HG03064 (cell line): ENCODE data around the gene ZNF628.
"Not testable (repeated sequence)": the region's sequence is repeated elsewhere in the genome, so short reads cannot be mapped to it uniquely, and the experiment has no call there.

Source experiments
- ATAC-seq: cut with Tn5 transposase; IDR thresholded peaks from one replicate; pipeline ENCODE4 v1.9.1; 2021; ENCODE audit warnings: low read depth; ENCODE audit not compliant: unreplicated experiment

Gene ZNF628

DNA sequence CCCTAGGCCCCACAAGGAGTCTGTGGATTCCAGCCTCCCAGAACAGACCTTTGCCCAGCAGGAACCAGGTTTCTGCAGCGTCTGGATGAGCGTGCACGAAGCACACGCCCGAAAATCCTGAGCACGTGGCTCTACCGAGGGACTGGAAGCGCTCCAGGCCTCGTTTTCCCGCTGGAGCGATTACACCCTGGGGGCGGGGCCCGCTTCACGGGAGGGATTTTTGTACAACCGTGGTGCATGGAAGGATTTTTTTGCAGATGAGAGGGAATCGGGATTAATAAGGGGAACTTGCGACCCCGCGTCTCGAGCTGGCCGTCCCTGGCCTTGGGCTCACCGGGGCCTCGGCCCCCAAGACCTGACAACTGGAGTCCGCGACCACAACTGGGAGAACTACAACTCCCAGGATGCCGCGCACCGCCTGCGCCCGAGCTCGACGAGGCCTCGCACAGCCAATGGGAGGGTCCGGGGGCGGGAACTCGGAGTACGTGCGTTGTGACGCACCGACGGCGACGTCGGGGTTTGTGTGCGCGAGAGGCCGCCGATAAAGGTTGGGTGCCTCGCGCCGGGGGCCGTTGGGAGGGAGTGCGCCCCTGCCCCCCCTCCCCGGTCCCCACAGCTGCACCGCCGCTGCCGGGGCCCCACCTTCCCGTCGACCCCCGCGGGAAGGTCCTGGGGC lies at the start of gene ZNF628:
TSS of gene ZNF628 (plus strand) at position 518 of the 676 bp plus-strand sequence. CDS start 3,294 bp downstream, outside the sequence.
- ATAC-seq, result peak; percentile 83

DNA sequence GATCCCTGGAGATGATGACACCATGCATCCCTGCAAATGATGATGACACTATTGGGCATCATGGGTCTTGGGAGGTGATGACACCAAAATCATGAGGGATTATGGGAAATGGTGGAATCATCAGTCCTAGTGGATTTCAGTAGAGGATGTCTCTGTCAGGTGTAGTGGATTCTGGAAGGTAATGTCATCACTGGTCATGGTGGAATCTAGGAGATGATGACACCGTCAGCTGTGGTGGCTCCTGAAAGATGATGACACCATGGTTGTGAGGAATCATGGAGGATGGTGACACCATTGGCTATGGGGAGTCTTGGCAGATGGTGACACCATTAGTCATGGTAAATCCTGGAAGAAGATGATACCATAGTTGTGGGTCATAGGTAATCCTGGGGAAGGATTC lies 45.2 kb upstream of the ZNF628 start:
- no peak for ATAC-seq

DNA sequence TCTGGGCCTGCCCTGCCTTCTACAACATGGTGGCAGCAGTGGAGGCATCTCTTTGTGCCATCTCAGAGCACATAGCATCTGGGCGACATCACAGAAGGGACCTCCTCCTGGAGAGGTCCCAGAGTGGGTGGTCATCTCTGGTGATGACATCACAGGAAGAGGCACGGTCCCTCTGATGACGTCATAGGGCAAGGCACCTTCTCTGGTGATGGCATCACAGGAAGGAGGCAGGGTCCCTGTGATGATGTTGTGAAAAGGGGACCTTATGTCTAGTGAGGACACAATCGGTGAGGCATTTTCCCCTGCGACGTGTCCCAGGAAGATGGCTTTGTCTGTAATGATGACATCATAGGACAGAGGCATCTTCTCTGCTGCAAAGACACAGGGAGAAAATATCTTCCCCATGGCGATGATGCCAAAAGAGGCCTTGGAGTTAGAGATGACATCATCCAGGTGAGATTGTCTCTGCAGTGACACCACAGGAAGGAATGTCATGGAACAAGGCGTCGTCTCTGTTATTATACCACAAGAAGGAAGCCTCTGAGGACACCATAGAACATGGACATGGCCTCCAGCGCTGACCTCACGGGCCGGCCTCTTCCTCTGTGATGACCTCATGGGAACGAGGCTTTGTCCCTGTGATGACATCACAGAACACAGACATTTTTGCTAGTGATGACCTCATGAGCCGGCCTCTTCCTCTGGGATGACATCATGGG lies 44.0 kb upstream of the ZNF628 start:
- ATAC-seq, result no peak

DNA sequence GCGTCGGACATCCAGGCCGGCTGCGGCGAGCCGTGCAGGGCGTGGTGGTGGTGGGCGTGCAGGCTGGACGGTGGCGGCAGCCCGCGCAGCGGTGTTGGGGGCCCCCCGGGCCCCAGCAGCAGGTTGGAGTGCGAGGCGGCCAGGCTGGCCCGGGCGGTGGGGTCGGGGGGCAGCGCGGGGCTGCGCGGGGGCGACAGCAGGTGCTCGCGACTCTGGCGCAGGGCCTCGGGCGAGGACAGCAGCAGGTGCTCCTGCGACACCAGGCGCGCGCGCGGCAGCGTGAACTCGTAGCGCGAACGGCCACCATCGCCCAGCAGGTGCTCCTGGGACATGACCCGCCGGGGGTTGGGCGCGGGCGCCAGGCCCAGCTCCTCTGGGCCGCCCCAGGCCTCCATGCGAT lies 43.1 kb upstream of the ZNF628 start:
- no peak for ATAC-seq

DNA sequence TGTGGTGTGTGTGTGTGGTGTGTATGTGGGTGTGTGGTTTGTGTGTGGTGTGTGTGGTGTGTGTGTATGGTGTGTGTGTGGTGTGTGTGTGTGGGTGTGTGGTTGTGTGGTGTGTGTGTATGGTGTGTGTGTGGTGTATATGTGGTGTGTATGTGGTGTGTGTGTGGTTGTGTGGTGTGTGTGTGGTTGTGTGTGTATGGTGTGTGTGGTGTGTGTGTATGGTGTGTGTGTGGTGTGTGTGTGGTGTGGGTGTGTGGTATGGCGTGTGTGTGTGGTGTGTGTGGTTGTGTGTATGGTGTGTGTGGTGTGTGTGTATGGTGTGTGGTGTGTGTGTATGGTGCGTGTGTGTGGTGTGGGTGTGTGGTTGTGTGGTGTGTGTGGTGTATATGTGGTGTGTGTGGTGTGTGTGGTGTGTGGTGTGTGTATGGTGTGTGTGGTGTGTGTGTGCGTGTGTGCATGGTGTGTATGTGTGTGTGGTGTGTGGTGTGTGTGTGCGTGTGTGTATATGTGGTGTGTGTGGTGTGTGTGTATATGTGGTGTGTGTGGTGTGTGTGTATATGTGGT lies 42.0 kb upstream of the ZNF628 start:
- ATAC-seq, result no peak

DNA sequence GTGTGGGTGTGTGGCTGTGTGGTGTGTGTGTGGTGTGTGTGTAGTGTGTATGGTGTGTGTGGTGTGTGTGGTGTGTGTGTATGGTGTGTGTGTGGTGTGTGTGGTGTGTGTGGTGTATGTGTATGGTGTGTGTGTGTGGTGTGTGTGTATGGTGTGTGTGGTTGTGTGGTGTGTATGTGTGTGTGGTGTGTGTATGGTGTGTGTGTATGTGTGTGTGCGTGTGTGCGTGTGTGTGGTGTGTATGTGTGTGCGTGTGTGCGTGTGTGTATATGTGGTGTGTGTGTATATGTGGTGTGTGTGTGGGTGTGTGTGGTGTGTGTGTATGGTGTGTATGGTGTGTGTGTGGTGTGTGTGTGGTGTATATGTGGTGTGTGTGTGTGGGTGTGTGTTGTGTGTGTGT lies 41.4 kb upstream of the ZNF628 start:
- no peak for ATAC-seq

DNA sequence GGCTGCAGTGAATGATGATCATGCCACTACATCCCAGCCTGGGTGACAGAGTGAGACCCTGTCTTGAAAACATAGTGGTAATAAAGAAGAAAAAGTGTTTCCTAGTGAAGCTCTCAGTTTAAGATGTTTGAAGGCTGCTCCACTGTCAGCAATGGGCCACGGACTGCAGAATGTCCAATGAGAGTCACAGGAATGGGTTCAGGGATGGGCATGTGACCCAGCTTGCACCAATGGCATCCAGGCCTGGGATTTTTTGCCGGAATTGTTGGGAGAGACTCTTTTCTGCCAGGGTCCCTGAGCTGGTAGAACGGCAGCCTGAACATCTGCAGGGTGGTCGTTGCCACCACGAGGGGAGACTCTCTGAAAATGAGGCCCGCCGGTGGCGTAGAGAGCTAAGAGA lies 39.6 kb upstream of the ZNF628 start:
- no peak for ATAC-seq

DNA sequence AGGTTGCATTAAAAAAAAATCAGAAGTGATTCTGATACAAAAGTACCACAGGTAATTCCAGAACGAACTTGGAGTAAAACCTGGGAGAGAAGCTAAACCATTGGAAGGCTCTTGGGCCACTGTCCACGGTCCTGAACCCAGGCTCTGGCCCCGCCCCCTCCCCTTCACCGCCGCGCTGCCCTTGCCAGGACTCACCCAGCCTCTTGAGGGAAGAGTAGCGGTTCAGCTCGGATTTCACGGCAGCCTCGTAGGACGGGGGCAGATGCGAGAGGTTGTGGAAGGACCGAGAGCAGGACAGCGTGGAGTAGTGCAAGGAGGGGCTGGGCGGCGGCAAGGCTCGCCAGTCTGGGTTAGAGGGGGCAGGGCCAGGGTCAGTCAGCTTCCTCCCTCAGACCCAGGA lies 39.0 kb upstream of the ZNF628 start:
- no peak for ATAC-seq

DNA sequence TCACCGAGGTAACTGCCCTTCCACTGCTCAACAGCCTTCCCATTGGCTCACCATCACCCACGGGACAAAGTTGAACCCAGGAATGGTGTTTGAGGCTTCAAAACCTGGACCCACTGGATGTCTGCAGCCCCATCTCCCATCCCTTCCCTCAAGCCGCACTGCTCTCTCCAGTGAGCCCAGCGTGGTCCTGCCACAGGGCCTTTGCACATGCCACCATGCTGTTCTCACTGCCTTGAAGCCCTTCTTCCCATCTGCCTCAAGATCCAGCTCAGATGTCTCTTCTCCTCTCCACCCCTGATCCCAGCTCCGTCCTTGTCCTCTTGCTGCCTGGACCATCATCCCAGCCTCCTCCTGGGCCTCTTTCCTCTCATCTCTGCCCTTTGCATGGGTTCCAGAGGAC lies 37.4 kb upstream of the ZNF628 start:
- no peak for ATAC-seq

DNA sequence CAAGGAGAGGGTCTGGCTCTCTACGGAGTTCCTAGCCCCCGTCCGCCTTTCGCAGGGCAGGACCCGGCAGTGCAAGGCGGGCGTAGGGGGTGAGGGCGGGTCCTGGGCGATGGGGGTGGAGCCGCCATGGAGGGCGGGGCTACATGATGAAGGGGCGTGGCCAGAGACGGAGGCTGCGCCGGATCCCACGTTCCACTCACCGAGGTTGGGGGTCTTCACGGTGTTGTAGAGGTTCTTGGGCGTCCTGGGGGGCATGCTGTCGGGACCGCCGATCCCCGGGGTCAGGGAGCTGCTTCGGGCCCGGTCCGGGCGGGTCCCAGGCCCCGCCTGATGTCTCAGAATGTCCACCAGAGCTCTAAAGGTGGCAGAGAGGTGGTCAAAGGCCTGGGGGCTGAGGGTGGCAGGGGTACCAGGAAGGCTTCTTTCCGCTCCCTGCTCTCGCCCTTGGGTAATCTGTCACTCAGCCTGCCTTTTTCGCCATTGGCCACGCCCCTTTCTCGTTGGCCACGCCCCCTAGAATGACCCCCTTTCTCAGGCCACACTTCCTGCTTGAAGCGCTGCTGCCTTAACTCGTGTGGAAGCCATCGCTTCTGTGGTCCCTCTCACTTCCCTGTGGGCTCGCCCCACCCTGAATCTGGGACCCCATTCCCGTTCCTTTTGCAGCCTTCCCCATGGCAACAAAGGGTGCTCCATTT lies 35.9 kb upstream of the ZNF628 start:
- ATAC-seq, result no peak

DNA sequence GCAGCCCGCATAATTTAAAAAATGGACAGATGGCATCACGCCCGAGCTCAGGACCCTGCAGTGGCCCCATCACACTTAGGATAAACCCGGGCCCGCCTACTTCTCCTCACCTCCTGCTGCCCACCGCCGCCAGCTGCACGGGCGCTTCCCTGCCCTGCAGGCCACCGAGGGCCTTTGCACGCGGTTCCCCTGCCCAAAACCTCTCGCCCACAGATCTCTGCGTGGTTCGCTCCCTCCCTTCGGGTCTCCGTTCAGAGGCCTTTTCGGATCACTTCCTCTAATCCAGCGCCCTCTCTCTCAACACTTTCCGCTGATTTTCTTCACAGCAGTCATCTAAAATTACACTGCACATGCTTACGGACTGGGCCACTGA lies 35.1 kb upstream of the ZNF628 start:
- ATAC-seq, result no peak

DNA sequence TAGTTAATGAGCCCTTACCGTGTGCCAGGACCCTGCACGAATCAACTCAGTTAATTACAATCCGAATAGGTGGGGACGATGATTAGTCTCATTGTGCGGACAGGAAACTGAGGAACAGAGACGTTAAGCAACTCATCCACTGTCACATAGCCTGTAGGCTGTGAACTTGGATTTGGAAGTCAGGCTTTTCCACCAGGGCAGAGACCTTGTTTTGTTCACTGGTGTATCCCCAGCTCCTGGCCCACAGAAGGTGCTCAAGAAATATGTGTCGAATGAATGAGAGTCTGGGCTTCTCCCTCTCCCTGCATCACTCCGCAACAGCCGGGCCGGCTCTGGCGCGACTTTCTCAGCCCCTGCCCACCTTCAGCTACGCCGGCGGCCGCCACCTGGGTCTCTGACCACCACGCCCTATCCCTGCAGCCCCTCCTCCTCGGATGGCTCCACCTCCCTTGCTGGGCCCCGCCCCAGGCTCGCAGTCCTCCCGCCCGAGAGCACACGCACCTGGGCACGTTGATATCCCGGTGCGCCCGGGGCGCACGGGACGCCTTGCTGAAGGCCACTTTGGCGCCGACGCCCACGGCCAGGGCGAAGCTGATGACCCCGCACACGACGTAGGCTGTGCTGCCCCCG lies 34.6 kb upstream of the ZNF628 start:
- ATAC-seq, result no peak

DNA sequence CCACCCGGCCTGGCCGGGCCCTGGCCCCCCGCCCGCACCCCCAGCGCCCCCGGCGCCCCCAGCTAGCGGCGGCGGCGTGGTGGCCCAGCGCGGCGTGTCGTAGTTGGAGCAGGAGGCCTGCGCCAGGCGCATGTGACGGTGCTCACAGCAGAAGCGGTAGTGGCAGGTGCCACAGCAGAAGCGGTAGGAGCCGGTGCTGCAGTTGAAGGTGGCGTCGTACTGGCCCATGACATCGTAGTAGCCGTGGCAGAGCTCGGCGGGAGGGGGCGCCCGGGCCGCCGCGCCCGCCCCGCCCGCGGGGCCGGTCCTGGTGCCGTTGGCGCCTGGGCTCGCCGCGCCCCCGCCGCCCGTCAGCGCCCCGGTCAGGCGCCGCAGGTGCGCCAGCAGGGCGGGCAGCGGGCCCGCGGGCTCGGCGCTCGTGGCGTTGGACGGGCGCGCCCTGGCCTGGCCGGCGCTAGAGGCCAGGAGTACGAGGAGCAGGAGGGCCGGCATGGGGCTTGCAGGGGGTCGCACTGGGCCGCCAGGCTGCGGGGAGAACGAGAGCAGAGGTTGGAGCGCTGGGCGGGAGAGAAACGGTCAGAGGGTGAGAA lies 34.0 kb upstream of the ZNF628 start:
- no peak for ATAC-seq

DNA sequence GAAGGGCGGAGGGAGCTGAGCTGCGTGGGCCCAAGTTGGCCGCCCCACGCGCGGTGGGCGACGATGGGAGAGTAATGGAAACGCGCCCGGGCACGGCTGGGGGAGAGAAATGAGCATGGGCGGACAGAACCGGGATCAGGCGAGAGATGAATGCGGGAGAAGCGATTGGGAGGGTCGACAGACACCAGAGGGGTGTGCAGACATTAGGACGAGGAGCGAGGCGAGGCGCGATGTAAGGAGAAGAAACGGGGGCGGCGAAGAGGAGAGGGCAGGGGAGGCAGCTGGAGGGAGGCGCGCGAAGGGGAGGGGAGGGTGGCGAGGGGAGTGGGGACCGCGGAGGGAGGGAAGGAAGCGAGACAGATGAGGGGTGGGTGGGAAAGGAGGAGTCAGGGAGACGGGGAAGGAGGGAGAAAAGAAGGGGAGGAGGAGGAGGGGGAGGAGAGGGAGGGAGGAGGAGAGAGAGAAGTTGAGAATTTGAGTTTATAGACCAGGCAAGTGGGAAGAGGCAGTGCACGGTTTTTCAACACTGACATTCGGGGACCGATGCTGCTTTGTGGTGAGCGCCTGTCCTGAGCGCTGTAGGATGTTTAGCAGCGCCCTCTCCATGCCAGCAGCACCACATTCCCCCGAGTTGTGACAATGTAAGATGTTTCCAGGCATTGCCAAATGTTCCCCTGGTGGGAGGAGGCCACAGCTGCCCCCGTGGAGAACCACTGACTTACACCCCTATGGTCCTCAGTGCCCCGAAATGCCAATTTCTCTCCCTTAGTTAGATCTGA lies 33.2 kb upstream of the ZNF628 start, which contains the start of gene SHISA7:
TSS of gene SHISA7 (minus strand) at position 256 of the 779 bp plus-strand sequence. CDS start 437 bp downstream, outside the sequence.
- ATAC-seq, result no peak

DNA sequence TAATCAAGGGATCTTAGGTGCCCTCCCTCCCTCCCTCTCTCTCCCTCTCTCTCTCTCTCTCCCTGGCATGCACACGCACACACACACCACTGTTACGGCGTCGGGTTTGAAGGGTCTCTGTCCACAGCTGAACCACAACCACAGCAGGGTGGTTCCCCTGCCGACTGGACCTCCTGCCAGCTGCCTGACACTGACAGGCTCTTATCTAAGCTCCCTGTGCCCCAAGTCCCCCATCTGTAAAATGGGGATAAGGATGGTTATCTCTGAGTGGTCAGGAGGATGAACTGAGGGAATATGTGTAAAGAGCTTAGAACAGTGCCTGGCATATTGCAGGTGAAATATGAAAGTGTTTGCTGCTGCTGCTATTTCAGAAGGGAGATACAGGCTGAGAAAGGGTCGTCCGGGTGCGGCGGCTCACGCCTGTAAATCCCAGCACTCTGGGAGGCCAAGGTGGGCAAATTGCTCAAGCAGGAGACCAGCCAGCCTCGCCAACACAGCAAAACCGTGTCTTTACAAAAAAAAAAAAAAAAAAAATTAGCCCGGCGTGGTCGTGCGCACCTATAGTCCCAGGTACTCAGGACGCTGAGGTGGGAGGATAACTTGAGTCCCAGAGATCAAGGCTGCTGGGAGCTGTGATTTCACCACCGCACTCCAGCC lies 32.5 kb upstream of the ZNF628 start:
- no peak for ATAC-seq

DNA sequence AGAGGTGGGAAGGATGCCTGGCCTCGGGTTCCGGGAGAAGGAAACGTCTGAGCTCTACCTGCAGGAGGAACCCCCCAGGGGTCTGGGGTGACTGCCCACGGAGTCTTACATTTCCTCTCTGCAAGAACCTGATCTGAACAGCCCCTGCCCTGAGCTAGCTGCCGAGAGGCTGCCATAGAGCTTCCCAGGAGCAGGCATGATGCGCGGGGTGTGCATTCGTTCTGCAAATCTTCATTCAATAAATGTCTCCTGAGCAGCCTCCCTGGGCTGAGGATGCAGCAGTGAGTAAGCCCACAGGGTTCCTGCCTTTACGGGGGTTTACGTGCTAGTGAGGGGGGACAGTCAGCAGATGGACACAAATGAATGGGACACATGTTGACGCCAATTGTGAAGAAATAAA lies 31.8 kb upstream of the ZNF628 start:
- no peak for ATAC-seq

DNA sequence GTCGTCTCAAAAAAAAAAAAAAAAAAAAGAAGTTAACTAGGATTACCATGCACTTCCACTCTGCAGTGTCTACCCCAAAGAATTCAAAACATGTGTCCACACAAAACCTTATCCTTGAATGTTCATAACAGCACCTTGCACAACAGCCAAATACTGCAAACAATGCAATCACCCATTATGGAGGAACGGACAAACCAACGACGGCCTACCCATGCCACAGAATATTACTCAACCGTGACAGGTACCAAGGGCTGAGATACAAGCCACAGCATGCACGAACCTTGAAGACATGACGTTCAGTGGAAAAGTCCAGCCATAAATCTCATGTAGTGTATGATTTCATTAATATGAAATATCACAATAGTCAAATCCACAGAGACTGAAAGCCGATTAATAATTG lies 30.4 kb upstream of the ZNF628 start:
- no peak for ATAC-seq

DNA sequence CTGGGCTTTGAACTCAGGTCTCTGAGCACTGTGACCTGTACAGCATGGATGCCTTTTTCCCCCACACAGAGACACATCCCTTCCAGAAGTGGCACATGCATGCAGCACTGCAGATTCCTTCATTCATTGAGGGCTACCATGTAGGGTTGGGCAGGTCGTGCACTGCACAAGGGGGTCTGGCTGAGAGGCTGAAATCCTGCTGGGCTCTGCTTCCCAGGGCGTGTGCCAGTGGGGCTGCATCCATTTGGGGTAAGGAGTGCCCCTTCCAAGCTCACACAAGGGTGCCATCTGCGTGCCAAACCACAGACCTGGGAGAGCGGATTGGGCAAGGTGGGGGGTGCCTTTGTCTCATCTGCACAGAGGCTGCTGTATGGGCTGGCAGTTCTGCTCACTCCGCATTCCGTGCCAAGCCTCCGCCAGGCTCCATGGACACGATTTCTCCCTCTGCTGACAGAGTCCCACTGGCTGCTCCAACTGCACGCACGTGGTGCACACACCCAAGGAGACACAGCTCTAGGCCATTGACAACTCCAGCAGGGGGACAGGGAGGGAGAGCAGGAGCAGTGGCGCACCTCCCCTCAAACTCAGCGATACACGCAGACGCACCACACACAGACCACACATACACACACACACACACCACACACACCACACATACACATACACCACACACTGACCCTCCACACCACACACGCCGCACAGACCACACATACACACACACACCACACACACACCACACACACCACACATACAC lies 28.8 kb upstream of the ZNF628 start:
- ATAC-seq, result no peak

DNA sequence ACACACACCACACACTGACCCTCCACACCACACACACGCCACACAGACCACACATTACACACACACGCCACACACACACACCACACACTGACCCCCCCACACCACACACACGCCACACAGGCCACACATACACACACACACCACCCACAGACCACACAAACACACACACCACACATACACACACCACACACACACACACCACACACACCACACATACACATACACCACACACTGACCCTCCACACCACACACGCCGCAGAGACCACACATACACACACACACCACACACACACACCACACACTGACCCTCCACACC lies 28.3 kb upstream of the ZNF628 start:
- not testable (repeated sequence) for ATAC-seq
